ENCODE measurements around the gene MAGEA11. TPM values are rescaled to one million over a fixed set of nuclear protein-coding genes. Genes with fewer than 3 reads are reported as not detected.
A peak's percentile ranks its signal among the peaks of the same experiment; 100 is the strongest.

Gene MAGEA11
- total and polyA plus RNA-seq, 8 donors, result not detected

GRCh38 chrX:149682956-149683947 is 28.6 kb upstream of the MAGEA11 start:
- no peaks in the 10 kb centered on the region for H3K4me1 ChIP-seq
- no peak overlapping the region for H3K4me3 ChIP-seq
- H3K27me3 ChIP-seq, result peaks cover 0 to 7% (median 0%) of the 10 kb centered on the region in 4 donors
- no peak for TF ChIP-seq CTCF (IDR thresholded peaks at IDR 0.05)
- H3K36me3 ChIP-seq, result no peaks in the 10 kb centered on the region
- 41 to 53% methylated on average over 9 of the region's 9 CpGs for WGBS, 2 donors
- ATAC-seq (no peak), FAIRE-seq (no peak), DNase-seq (no peak)
- no peaks in the 10 kb centered on the region for H3K9me3 ChIP-seq
- intact Hi-C loops (cut with DNase I), result no loop called here
- no peak overlapping the region for H3K27ac ChIP-seq

GRCh38 chrX:149683966-149684730 is 27.7 kb upstream of the MAGEA11 start:
- Histone ChIP-seq H3K36me3 (no peaks in the 10 kb centered on the region), H3K27ac (no peak overlapping the region), H3K9me3 (no peaks in the 10 kb centered on the region), H3K4me1 (no peaks in the 10 kb centered on the region), H3K4me3 (no peak overlapping the region), H3K27me3 (peaks cover 0 to 7% (median 0%) of the 10 kb centered on the region in 4 donors)
- no peak for DNase-seq
- 68% methylated on average over 6 of the region's 6 CpGs for whole genome bisulfite sequencing, 2 donors
- ATAC-seq, result no peak
- no peak for FAIRE-seq
- TF ChIP-seq CTCF (IDR thresholded peaks at IDR 0.05), result no peak
- intact Hi-C loops (cut with DNase I), result no loop called here

GRCh38 chrX:149687991-149688390 is 23.9 kb upstream of the MAGEA11 start:
- H3K27me3 ChIP-seq, result peaks cover 0 to 7% (median 1%) of the 10 kb centered on the region in 4 donors
- no peak for ATAC-seq
- intact Hi-C loops (cut with DNase I), result no loop called here
- DNase-seq, result no peak
- no peak overlapping the region for H3K27ac ChIP-seq
- no peak for FAIRE-seq
- no peaks in the 10 kb centered on the region for H3K4me1 ChIP-seq
- no peak for TF ChIP-seq CTCF (IDR thresholded peaks at IDR 0.05)
- H3K4me3 ChIP-seq, result no peak overlapping the region
- H3K36me3 ChIP-seq, result no peaks in the 10 kb centered on the region
- no peaks in the 10 kb centered on the region for H3K9me3 ChIP-seq

GRCh38 chrX:149688552-149688951 is 23.3 kb upstream of the MAGEA11 start:
- Histone ChIP-seq H3K27me3 (peaks cover 0 to 9% (median 4%) of the 10 kb centered on the region in 4 donors), H3K4me3 (no peak overlapping the region), H3K4me1 (no peaks in the 10 kb centered on the region), H3K9me3 (no peaks in the 10 kb centered on the region), H3K36me3 (no peaks in the 10 kb centered on the region), H3K27ac (no peak overlapping the region)
- intact Hi-C loops (cut with DNase I), result no loop called here
- FAIRE-seq, result peak; percentile 20
- 58 to 77% methylated on average over 1 of the region's 1 CpG for WGBS, 2 donors
- no peak for ATAC-seq
- no peak for DNase-seq
- TF ChIP-seq CTCF (IDR thresholded peaks at IDR 0.05), result no peak

All from pancreas (tissue), 10 donors.